ENCODE results near the gene IL15RA.

DNA sequence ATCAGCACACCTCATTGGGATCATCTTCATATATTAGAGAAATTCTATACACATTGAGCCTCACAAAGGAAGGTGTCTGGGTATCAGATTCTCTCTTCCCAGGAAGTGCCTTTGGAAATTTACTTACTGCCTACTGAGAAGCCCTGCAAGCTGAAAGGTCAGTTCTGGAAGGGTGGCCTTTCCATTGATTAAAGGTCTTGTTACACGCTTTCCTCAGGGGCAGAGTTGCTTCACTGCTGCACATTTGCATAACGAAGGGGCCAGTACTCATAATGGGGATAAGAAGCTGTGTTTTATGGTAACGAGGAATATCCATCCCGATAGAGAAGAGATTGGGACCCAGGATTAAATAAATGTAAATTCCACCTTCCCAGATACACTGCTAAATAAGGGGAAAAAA, 19.4 kb upstream of the IL15RA start:
- TF ChIP-seq EZH2 (IDR thresholded peaks at IDR 0.05; ENCODE audit: borderline replicate concordance, low read depth, low read length, severe bottlenecking), result no peak
- TF ChIP-seq, protein P1, sequence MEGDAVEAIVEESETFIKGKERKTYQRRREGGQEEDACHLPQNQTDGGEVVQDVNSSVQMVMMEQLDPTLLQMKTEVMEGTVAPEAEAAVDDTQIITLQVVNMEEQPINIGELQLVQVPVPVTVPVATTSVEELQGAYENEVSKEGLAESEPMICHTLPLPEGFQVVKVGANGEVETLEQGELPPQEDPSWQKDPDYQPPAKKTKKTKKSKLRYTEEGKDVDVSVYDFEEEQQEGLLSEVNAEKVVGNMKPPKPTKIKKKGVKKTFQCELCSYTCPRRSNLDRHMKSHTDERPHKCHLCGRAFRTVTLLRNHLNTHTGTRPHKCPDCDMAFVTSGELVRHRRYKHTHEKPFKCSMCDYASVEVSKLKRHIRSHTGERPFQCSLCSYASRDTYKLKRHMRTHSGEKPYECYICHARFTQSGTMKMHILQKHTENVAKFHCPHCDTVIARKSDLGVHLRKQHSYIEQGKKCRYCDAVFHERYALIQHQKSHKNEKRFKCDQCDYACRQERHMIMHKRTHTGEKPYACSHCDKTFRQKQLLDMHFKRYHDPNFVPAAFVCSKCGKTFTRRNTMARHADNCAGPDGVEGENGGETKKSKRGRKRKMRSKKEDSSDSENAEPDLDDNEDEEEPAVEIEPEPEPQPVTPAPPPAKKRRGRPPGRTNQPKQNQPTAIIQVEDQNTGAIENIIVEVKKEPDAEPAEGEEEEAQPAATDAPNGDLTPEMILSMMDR (IDR thresholded peaks at IDR 0.05; ENCODE audit: borderline replicate concordance, extremely low read depth, low read length, poor library complexity, severe bottlenecking), result no peak
